A673 (cell line): Measurements from ENCODE around the gene IBA57. TPM values are rescaled to one million over a fixed set of nuclear protein-coding genes. Genes with fewer than 3 reads are reported as not detected.

ENCODE experiments used
- BruUV-seq: library from RNA; stranded (reverse); fragments of 400-500 nt; replicated peaks from 2 replicates; lab custom pipeline; 2021; lab: Mats Ljungman, UMichigan
- CTCF ChIA-PET: fragments of 300-600 bp; sonication (Branson Sonifier 250); formaldehyde crosslinking; loops from one replicate; lab custom pipeline; 2022; ENCODE audit warnings: antibody characterized with exemption; lab: Charles Lee
- POLR2A ChIA-PET: fragments of 300-600 bp; sonication (Branson Sonifier 250); formaldehyde crosslinking; loops from one replicate; lab custom pipeline; 2022; ENCODE audit warnings: antibody characterized with exemption; ENCODE audit not compliant: low non-redundant PET; lab: Charles Lee
- DNase-seq: peaks from one replicate; pipeline ENCODE4 v3.0.0-alpha.2; 2015; ENCODE audit warnings: low spot score
- H3K27ac ChIP-seq: fragments of 200-600 bp; sonication (generic); 2 replicates; pipeline ENCODE4 v1.5.1; 2016; ENCODE audit warnings: mixed run types, low read depth, mild to moderate bottlenecking, mixed read lengths, antibody characterized with exemption, low read length; ENCODE audit not compliant: poor library complexity, severe bottlenecking
- H3K27me3 ChIP-seq: fragments of 200-600 bp; sonication (generic); replicated peaks from 2 replicates; pipeline ENCODE4 v1.6.1; 2017; ENCODE audit warnings: mixed run types, low read depth, mild to moderate bottlenecking, mixed read lengths, antibody characterized with exemption, low read length; ENCODE audit not compliant: insufficient read depth, poor library complexity
- H3K36me3 ChIP-seq: fragments of 200-600 bp; sonication (generic); 2 replicates; pipeline ENCODE4 v1.6.1; 2016; ENCODE audit warnings: mixed run types, mild to moderate bottlenecking, mixed read lengths, antibody characterized with exemption, low read length; ENCODE audit not compliant: insufficient read depth, poor library complexity, severe bottlenecking
- H3K4me1 ChIP-seq: fragments of 200-600 bp; sonication (generic); 2 replicates; pipeline ENCODE4 v1.6.1; 2017; ENCODE audit warnings: mixed run types, mild to moderate bottlenecking, mixed read lengths, antibody characterized with exemption, low read length; ENCODE audit not compliant: insufficient read depth, poor library complexity, severe bottlenecking
- H3K4me3 ChIP-seq: fragments of 200-600 bp; sonication (generic); 2 replicates; pipeline ENCODE4 v1.5.1; 2016; ENCODE audit warnings: low read depth, mixed run types, mild to moderate bottlenecking, mixed read lengths, low read length; ENCODE audit not compliant: poor library complexity, severe bottlenecking
- H3K9me3 ChIP-seq: fragments of 200-600 bp; sonication (generic); 2 replicates; pipeline ENCODE4 v1.6.1; 2016; ENCODE audit warnings: mixed run types, low read depth, mild to moderate bottlenecking, mixed read lengths, antibody characterized with exemption, low read length; ENCODE audit not compliant: poor library complexity, severe bottlenecking
- EZH2 ChIP-seq: fragments of 200-600 bp; sonication (generic); IDR thresholded peaks from 2 replicates; pipeline ENCODE4 v1.6.1; 2017; ENCODE audit warnings: borderline replicate concordance, low read depth, mild to moderate bottlenecking, mixed read lengths, antibody characterized with exemption, low read length; ENCODE audit not compliant: poor library complexity, severe bottlenecking
- intact Hi-C: fragments of 100-400 bp; cut with micrococcal nuclease; formaldehyde crosslinking; loops from one replicate; pipeline ENCODE4 v1.10.0; 2022; ENCODE audit not compliant: unreplicated experiment
- total RNA-seq: library from RNA; stranded (reverse); gene quantifications from 2 replicates; pipeline ENCODE4 v1.2.3, GENCODE V29; 2021
- TF ChIP-seq, protein P1 (sequence below): fragments of 300-800, 200-600 bp; sonication (generic); conservative IDR thresholded peaks from 2 replicates; pipeline ENCODE4 v1.5.1; 2017; ENCODE audit warnings: low read depth, mild to moderate bottlenecking, antibody characterized with exemption, low read length, moderate library complexity, mixed read lengths

Gene IBA57
- total RNA-seq, 1 experiment from 2014 or later = 12.1 TPM

DNA sequence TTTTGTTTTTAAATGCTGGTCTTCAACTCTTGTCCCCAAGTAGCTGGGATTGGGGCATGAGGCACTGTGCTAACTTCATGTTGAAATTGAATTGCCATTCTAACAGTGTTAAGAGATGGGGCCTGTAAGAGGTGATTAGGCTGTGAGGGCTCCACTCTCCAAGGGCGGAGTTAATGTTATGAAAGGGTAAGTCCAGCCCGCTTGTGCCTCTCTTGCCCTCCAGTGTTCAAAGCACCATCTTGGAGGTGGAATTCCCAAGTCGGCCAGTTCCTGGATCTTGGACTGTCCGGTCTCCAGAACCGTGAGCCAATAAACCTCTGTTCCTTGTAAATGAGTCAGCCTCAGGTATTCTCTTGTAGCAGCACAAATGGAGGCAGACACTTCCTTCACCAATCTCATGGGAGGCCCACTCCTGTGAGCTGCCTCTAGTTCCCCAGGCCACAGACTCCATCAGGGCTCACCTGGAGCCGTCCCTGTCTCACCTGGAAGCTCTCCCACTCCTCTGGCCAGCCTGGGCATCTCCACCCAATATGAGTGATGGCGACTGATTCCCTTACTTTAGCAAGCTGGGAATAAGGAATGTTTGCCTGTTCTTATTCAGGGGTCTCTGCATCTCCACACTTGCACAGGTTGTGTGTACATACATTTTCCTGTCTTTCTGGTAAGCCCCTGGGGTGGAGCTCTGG, 15.5 kb downstream of the IBA57 start:
- ChIA-PET POLR2A (no interaction called here), CTCF (no interaction called here)
- BruUV-seq = no TSS peak
- H3K27ac ChIP-seq = no peak overlapping the region
- H3K9me3 ChIP-seq = no peaks in the 10 kb centered on the region
- intact Hi-C loops = no loop called here
- no peak for TF ChIP-seq EZH2
- TF ChIP-seq, protein P1, sequence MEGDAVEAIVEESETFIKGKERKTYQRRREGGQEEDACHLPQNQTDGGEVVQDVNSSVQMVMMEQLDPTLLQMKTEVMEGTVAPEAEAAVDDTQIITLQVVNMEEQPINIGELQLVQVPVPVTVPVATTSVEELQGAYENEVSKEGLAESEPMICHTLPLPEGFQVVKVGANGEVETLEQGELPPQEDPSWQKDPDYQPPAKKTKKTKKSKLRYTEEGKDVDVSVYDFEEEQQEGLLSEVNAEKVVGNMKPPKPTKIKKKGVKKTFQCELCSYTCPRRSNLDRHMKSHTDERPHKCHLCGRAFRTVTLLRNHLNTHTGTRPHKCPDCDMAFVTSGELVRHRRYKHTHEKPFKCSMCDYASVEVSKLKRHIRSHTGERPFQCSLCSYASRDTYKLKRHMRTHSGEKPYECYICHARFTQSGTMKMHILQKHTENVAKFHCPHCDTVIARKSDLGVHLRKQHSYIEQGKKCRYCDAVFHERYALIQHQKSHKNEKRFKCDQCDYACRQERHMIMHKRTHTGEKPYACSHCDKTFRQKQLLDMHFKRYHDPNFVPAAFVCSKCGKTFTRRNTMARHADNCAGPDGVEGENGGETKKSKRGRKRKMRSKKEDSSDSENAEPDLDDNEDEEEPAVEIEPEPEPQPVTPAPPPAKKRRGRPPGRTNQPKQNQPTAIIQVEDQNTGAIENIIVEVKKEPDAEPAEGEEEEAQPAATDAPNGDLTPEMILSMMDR = no peak
- H3K4me3 ChIP-seq = no peak overlapping the region
- no peaks in the 10 kb centered on the region for H3K4me1 ChIP-seq
- DNase-seq = no peak
- no peaks in the 10 kb centered on the region for H3K36me3 ChIP-seq
- H3K27me3 ChIP-seq = no peaks in the 10 kb centered on the region

DNA sequence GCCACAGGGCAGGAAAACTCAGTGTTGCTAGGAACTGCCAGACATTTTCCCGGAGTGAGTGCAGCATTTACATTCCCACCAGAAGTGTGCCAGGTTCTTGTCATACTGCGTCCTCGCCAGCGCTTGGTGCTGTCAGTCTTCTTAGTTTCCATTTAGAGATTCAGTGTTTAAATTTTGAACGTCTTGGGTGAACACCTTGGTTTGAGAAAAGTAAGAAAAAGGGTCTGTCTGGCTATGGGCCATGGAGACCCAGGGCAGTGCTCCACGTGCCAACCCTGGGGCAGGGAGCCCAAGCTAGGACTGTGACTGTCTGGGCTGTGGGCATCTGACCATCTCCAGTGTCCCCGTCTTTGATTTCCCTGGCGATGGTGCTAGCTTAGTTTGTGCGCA, 16.0 kb downstream of the IBA57 start:
- H3K4me3 ChIP-seq = no peak overlapping the region
- BruUV-seq = no TSS peak
- H3K36me3 ChIP-seq = no peaks in the 10 kb centered on the region
- TF ChIP-seq, protein P1 = no peak
- POLR2A ChIA-PET = no interaction called here
- no peaks in the 10 kb centered on the region for H3K9me3 ChIP-seq
- intact Hi-C loops = no loop called here
- no peaks in the 10 kb centered on the region for H3K27me3 ChIP-seq
- H3K27ac ChIP-seq = no peak overlapping the region
- no peak for DNase-seq
- CTCF ChIA-PET = no interaction called here
- H3K4me1 ChIP-seq = no peaks in the 10 kb centered on the region

DNA sequence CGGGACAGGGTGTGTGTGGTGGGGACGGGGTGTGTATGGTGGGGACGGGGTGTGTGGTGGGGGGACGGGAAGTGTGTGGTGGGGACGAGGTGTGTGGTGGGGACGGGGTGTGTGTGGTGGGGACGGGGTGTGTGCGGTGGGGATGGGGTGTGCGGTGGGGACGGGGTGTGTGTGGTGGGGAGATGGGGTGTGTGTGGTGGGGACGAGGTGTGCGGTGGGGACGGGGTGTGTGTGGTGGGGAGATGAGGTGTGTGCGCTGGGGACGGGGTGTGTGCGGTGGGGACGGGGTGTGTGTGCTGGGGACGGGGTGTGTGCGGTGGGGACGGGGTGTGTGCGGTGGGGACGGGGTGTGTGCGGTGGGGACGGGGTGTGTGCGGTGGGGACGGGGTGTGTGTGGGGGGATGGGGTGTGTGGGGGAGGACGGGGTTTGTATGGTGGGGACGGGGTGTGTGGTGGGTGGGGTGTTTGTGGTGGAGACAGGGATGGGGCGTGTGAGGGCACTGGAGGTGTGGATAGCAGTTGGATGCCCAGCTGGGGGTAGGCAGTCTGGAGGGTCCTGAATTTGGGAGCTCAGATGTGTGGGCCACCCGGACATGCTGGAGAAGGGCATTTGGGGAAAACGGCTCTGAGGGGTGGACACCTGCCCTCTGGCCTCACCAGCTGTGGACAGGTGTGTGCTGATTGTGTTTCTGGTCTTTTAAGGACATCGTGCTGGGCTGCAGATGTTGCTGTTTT, 16.9 kb downstream of the IBA57 start:
- intact Hi-C loops = no loop called here
- no peak for DNase-seq
- ChIA-PET CTCF (no interaction called here), POLR2A (no interaction called here)
- no peaks in the 10 kb centered on the region for H3K4me1 ChIP-seq
- no peaks in the 10 kb centered on the region for H3K9me3 ChIP-seq
- no TSS peak for BruUV-seq
- H3K36me3 ChIP-seq = no peaks in the 10 kb centered on the region
- no peaks in the 10 kb centered on the region for H3K27me3 ChIP-seq
- TF ChIP-seq EZH2 = no peak
- no peak overlapping the region for H3K27ac ChIP-seq
- no peak overlapping the region for H3K4me3 ChIP-seq
